NK-92 (cell line): ENCODE data around the gene IZUMO4.

Experiments
- DNase-seq: peaks from one replicate; lab custom pipeline; 2025; ENCODE audit not compliant: unreplicated experiment; lab: John Stamatoyannopoulos, UW

Gene IZUMO4

GRCh38 chr19:2103045-2103707 is 6.5 kb downstream of the IZUMO4 start:
- DNase-seq: no peak

- no peak for DNase-seq
Observed at GRCh38 chr19:2108251-2109016, 11.7 kb downstream of the IZUMO4 start.

- DNase-seq: no peak
Observed at GRCh38 chr19:2109046-2109864, 12.5 kb downstream of the IZUMO4 start.

- DNase-seq: no peak
Observed at GRCh38 chr19:2110822-2111221, 14.1 kb downstream of the IZUMO4 start.

- no peak for DNase-seq
Observed at GRCh38 chr19:2111425-2111824, 14.7 kb downstream of the IZUMO4 start.

- DNase-seq: no peak
Observed at GRCh38 chr19:2111886-2112285, 15.2 kb downstream of the IZUMO4 start.

- DNase-seq: no peak
Observed at GRCh38 chr19:2112516-2113320, 16.0 kb downstream of the IZUMO4 start.

- DNase-seq: no peak
Observed at GRCh38 chr19:2113439-2114211, 16.9 kb downstream of the IZUMO4 start.

- no peak for DNase-seq
Observed at GRCh38 chr19:2114218-2114617, 17.5 kb downstream of the IZUMO4 start.

- DNase-seq: no peak
Observed at GRCh38 chr19:2114821-2115220, 18.1 kb downstream of the IZUMO4 start.

- no peak for DNase-seq
Observed at GRCh38 chr19:2115324-2115723, 18.6 kb downstream of the IZUMO4 start.

- DNase-seq: no peak
Observed at GRCh38 chr19:2115911-2116426, 19.3 kb downstream of the IZUMO4 start.

GRCh38 chr19:2116507-2116906 is 19.8 kb downstream of the IZUMO4 start:
- no peak for DNase-seq

- DNase-seq: no peak
Observed at GRCh38 chr19:2117215-2117960, 20.7 kb downstream of the IZUMO4 start.

GRCh38 chr19:2118438-2118837 is 21.7 kb downstream of the IZUMO4 start:
- no peak for DNase-seq

GRCh38 chr19:2119921-2120785 is 23.4 kb downstream of the IZUMO4 start:
- DNase-seq: no peak

- no peak for DNase-seq
Observed at GRCh38 chr19:2120821-2121220, 24.1 kb downstream of the IZUMO4 start.

GRCh38 chr19:2121416-2122051 is 24.8 kb downstream of the IZUMO4 start:
- no peak for DNase-seq
